Ovary (tissue), 3 donors: ENCODE measurements around the gene FCGR2B.

Experiments
- CTCF ChIP-seq, 3 donors: fragments of 450-650 bp in 2 of 3; fragments of 200-600 bp in 1 of 3; IDR thresholded peaks; one replicate each; pipeline versions ENCODE4 v1.5.1 to v1.8.0; 2016 to 2022; ENCODE audit warnings: antibody characterized with exemption in 3 of 3, mild to moderate bottlenecking in 1 of 3
- POLR2A ChIP-seq: fragments of 450-650 bp; IDR thresholded peaks from one replicate; pipeline ENCODE4 v1.6.1; 2017; ENCODE audit warnings: antibody characterized with exemption, mild to moderate bottlenecking, moderate library complexity
- donor health status: DM: no; HTN: no; CAD: no.

DNA sequence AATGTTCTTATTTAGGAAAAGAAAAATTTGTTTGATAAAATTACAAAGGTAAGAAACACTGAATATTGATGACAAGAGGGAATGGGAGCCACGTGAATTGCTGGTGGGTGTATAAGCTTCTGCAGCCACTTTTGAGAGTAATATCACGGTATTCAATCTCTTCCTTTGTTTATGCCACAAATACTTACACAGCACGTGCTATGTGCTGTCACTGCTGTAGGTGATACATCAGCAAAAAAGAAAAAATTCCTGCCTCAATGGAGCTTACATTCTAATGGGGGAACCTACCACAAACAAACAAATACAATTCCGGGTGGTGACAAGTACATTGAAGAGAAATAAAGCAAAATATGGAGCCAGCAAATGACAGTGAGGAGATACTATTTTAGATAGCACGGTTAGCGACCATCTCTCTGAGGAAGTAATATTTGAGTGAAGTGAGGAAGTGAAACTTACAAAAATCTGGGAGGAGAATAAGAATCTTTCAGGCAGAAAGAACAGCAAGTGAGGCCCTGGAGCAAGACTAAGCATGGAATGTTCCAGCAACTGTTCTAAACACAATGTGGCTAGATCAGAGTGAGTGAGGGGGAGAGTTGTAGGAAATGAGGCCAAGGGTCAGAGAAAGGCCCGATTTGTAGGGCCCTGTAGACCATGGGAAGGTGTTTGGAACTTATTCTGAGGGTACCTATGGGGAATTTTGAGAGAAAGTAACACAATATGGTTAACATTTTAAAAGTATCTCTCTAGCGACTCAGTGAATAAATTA lies 55.8 kb downstream of the FCGR2B start:
- TF ChIP-seq CTCF (IDR thresholded peaks at IDR 0.05) (no peak), POLR2A (no peak)
